Chondrocyte (in vitro differentiated cells): ENCODE results near the gene IL34. TPM values are rescaled to one million over a fixed set of nuclear protein-coding genes. Genes with fewer than 3 reads are reported as not detected.

Source experiments
- DNase-seq: peaks from one replicate; pipeline ENCODE4 v3.0.0; 2021; ENCODE audit warnings: mixed read lengths, low spot score
- H3K27ac Mint-ChIP-seq: one replicate; pipeline ENCODE4 v1.8.0; 2021; ENCODE audit warnings: mild to moderate bottlenecking, moderate library complexity, mixed read lengths; ENCODE audit not compliant: unreplicated experiment
- H3K27me3 Mint-ChIP-seq: 2 replicates; pipeline ENCODE4 v1.8.0; 2021; ENCODE audit warnings: low read depth, mixed read lengths
- H3K36me3 Mint-ChIP-seq: 2 replicates; pipeline ENCODE4 v1.8.0; 2021; ENCODE audit warnings: low read depth, mixed read lengths
- H3K4me1 Mint-ChIP-seq: 2 replicates; pipeline ENCODE4 v1.8.0; 2021; ENCODE audit warnings: low read depth, mild to moderate bottlenecking, mixed read lengths
- H3K4me3 Mint-ChIP-seq: one replicate; pipeline ENCODE4 v1.8.0; 2021; ENCODE audit warnings: mild to moderate bottlenecking, moderate library complexity, mixed read lengths; ENCODE audit not compliant: unreplicated experiment
- H3K9me3 Mint-ChIP-seq: 2 replicates; pipeline ENCODE4 v1.8.0; 2021; ENCODE audit warnings: low read depth, mixed read lengths
- CTCF ChIP-seq: fragments of 200-600 bp; sonication (generic); IDR thresholded peaks from 2 replicates; pipeline ENCODE4 v1.5.0; 2021; ENCODE audit warnings: antibody characterized with exemption, mild to moderate bottlenecking, moderate library complexity
- total RNA-seq: library from RNA; stranded (reverse); gene quantifications from 3 replicates; pipeline ENCODE4 v1.2.1, GENCODE V29; 2021

The IL34 gene
- total RNA-seq, 1 donor from 2014 or later, result 20.8 TPM

DNA sequence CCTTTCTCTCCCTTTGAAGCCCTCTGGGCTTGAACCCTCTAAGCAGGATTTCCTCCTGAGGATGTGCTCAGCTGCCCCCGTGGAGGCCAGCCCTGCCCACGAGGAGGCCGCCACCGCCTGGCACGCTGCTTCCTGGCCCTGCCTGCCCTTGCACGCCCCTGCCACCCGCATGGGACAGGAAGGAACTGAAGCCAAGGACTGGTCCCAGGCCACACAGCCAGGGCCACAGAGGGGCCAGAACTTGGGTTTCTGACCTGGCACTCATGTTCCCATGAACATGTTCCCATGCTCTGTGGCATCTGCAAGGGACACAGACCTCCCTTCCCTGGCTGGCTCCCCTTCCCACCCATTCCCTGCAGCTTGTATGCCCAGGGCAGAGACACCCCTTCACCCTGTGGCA, 63.6 kb downstream of the IL34 start:
- peaks cover 84% of the 10 kb centered on the region for H3K4me1 Mint-ChIP-seq
- no peaks in the 10 kb centered on the region for H3K9me3 Mint-ChIP-seq
- TF ChIP-seq CTCF, result no peak
- no peaks in the 10 kb centered on the region for H3K27me3 Mint-ChIP-seq
- no peak overlapping the region for H3K4me3 Mint-ChIP-seq
- H3K36me3 Mint-ChIP-seq, result no peaks in the 10 kb centered on the region
- H3K27ac Mint-ChIP-seq, result no peak overlapping the region
- DNase-seq, result no peak

Other genes starting within 250 kb of the IL34 start
- 71.9 to 76.4 TPM (median 72.1 TPM) in 3 replicates for gene ST3GAL2, start 207.5 kb upstream of the IL34 start, total RNA-seq
- gene FCSK, start 192.0 kb upstream of the IL34 start, total RNA-seq, result 9.2 to 12.9 TPM (median 11.5 TPM) in 3 replicates
- gene COG4, start 123.0 kb upstream of the IL34 start, total RNA-seq, result 48.4 to 65.1 TPM (median 49.8 TPM) in 3 replicates
- gene SF3B3, start 122.7 kb upstream of the IL34 start, total RNA-seq, result 182 to 262 TPM (median 186 TPM) in 3 replicates
- gene MTSS2, start 39.5 kb downstream of the IL34 start, total RNA-seq, result 243 to 296 TPM (median 282 TPM) in 3 replicates
- 35.6 to 40.3 TPM (median 37.9 TPM) in 3 replicates for gene VAC14, start 154.6 kb downstream of the IL34 start, total RNA-seq